A549 (cell line): ENCODE results near the gene SPTBN4.
"Not testable (repeated sequence)": the region's sequence is repeated elsewhere in the genome, so short reads cannot be mapped to it uniquely, and the experiment has no call there.

Experiments
- BHLHE40 ChIP-seq: IDR thresholded peaks from 2 replicates; pipeline ENCODE4 v1.6.1; 2012; ENCODE audit warnings: low read depth, low read length, inconsistent platforms
- CEBPB ChIP-seq, 2 experiments: fragments of >200 bp in 1 of 2; sonication (Bioruptor Twin) in 1 of 2; formaldehyde crosslinking in 1 of 2; IDR thresholded peaks; 2 replicates each; pipeline ENCODE4 v1.6.1; 2012 to 2016
- CHD4 ChIP-seq: fragments of 200-600 bp; sonication (generic); IDR thresholded peaks from 2 replicates; pipeline ENCODE4 v1.6.1; 2016; ENCODE audit warnings: antibody characterized with exemption, mild to moderate bottlenecking, borderline replicate concordance
- CTCF ChIP-seq: fragments of >200 bp; sonication (Bioruptor Twin); formaldehyde crosslinking; IDR thresholded peaks from 3 replicates; pipeline ENCODE4 v1.5.1; 2016
- E2F6 ChIP-seq: IDR thresholded peaks from 2 replicates; pipeline ENCODE4 v1.6.1; 2012; ENCODE audit warnings: low read depth, borderline replicate concordance
- HMGXB4 ChIP-seq: fragments of 250-450 bp; sonication (Bioruptor Pico); IDR thresholded peaks from 2 replicates; pipeline ENCODE4 v1.5.0; 2021; ENCODE audit warnings: mild to moderate bottlenecking, moderate library complexity, borderline replicate concordance
- KDM5A ChIP-seq: fragments of 200-600 bp; sonication (generic); IDR thresholded peaks from 2 replicates; pipeline ENCODE4 v1.6.1; 2016; ENCODE audit warnings: antibody characterized with exemption, mild to moderate bottlenecking
- NR3C1 ChIP-seq: fragments of >200 bp; sonication (Bioruptor Twin); formaldehyde crosslinking; IDR thresholded peaks from 3 replicates; pipeline ENCODE4 v1.6.1; 2017
- PBX3 ChIP-seq: IDR thresholded peaks from 2 replicates; pipeline ENCODE4 v1.6.1; 2012
- POLR2A ChIP-seq: IDR thresholded peaks from 2 replicates; pipeline ENCODE4 v1.6.1; 2012; ENCODE audit warnings: mild to moderate bottlenecking, low read length
- RAD21 ChIP-seq, 2 experiments: fragments of >200 bp in 1 of 2; sonication (Bioruptor Twin) in 1 of 2; formaldehyde crosslinking in 1 of 2; IDR thresholded peaks in 1 of 2; conservative IDR thresholded peaks in 1 of 2; 2 replicates in 1 of 2; 3 replicates in 1 of 2; pipeline ENCODE4 v1.6.1; 2012 to 2018; ENCODE audit warnings: inconsistent platforms in 1 of 2
- REST ChIP-seq: fragments of 200-600 bp; sonication (generic); IDR thresholded peaks from 2 replicates; pipeline ENCODE4 v1.6.1; 2016; ENCODE audit warnings: antibody characterized with exemption, mild to moderate bottlenecking, moderate library complexity
- ZSCAN20 ChIP-seq: fragments of 250-450 bp; sonication (Bioruptor Pico); IDR thresholded peaks from 2 replicates; pipeline ENCODE4 v1.8.0; 2022; ENCODE audit warnings: mild to moderate bottlenecking, moderate library complexity

GRCh38 chr19:40430242-40430641, 36.6 kb upstream of the SPTBN4 start:
- TF ChIP-seq CTCF; NR3C1; REST; POLR2A; PBX3; BHLHE40; KDM5A; CHD4; E2F6; ZSCAN20 (CRISPR knock-in tag); CEBPB (IDR thresholded peaks at IDR 0.05); RAD21 (conservative IDR thresholded peaks at IDR 0.05 in 1 of 2, IDR thresholded peaks at IDR 0.05 in 1 of 2); HMGXB4 (CRISPR knock-in tag): not testable (repeated sequence)
